GM13976 (cell line): Measurements from ENCODE around the gene EP400.

ENCODE experiments used
- DNase-seq: peaks from one replicate; pipeline ENCODE4 v3.0.0; 2012; ENCODE audit warnings: low spot score
- CTCF ChIP-seq: IDR thresholded peaks from 2 replicates; pipeline ENCODE4 v1.5.1; 2012; ENCODE audit warnings: borderline replicate concordance, mild to moderate bottlenecking; ENCODE audit not compliant: insufficient read depth; ENCODE audit errors: extremely low read depth, missing control alignments, control extremely low read depth
- in situ Hi-C: fragments of 300-500 bp; cut with MboI; formaldehyde crosslinking; loops from one replicate; pipeline ENCODE4 v1.12.0; 2022; ENCODE audit warnings: low sequenced_read_pairs, mixed read lengths, inconsistent platforms; ENCODE audit not compliant: unreplicated experiment

EP400 gene

GRCh38 chr12:131963381-131963780, 13.6 kb downstream of the EP400 start:
- DNase-seq, result no peak
- in situ Hi-C loops, result no loop called here
- TF ChIP-seq CTCF, result no peak

GRCh38 chr12:131965073-131965472, 15.3 kb downstream of the EP400 start:
- in situ Hi-C loops, result no loop called here
- TF ChIP-seq CTCF, result no peak
- no peak for DNase-seq

- DNase-seq, result no peak
- no peak for TF ChIP-seq CTCF
- in situ Hi-C loops, result no loop called here
Observed at GRCh38 chr12:131971226-131971625, 21.5 kb downstream of the EP400 start.

DNA sequence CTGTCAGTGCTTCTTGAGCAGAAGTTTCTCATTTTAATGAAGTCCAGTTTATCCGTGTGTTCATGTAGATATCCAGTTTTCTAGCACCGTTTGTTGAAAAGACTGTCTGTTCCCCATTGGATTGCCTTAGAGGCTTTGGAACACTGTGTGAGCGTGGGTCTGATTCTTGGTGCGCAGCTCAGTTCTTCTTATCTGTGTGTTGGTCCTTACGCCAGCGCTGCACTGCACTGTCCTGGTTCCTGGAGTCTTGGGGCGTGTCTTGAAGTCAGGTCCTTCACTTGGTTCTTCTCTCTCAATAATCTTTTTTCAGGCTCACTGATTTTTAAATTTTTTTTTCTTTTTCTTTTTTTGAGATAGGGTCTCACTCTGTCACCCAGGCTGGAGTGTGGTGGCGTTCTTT, 25.5 kb downstream of the EP400 start:
- in situ Hi-C loops, result no loop called here
- DNase-seq, result no peak
- TF ChIP-seq CTCF, result no peak

- no peak for TF ChIP-seq CTCF
- in situ Hi-C loops, result no loop called here
- DNase-seq, result no peak
Observed at GRCh38 chr12:131979606-131980005, 29.9 kb downstream of the EP400 start.

DNA sequence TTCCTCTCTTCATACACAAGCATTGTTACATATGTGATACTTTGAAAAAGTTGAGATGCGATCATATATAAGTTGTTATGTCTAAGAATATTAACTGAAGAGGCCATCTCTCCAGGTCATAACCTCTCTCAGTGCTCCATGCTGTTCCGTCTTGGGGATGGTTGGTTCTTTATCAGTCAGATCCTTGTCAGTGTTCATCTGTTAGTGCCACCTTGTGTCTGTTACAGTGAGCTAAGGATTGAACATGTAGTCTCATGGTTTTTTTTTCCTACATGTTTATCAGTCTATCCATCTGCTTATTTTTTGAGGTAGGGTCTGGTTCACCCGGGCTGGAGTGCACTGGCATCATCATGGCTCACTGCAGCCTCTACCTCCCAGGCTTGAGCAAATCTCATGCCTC, 30.5 kb downstream of the EP400 start:
- TF ChIP-seq CTCF, result no peak
- no peak for DNase-seq
- in situ Hi-C loops, result no loop called here

DNA sequence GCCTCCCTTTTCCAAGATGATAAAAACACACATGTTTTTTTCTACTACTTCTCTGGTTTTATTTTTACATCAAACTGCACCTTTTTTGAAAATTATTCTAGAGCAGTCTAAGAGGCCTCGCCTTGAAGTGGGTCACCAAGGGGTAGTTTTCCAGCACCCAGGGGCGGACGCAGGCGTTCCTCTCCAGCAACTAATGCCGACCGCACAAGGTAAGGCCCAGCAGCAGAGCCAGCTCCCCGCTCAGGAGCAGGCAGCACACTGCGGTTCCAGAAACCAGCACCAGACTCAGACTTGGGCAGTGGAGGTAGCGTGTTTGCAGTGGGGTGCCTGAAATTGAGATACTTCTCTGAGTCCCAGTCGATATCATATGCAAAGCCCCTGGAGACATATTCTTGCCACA, 31.6 kb downstream of the EP400 start:
- in situ Hi-C loops, result no loop called here
- TF ChIP-seq CTCF, result no peak
- no peak for DNase-seq
